GM12878 (cell line): ENCODE results near the gene UQCRQ. TPM values are rescaled to one million over a fixed set of nuclear protein-coding genes. Genes with fewer than 3 reads are reported as not detected.

Source experiments
- ATAC-seq: fragments of 200-7000 bp; cut with Tn5 transposase; 3 replicates; pipeline ENCODE4 v1.9.1; 2020; ENCODE audit warnings: mild to moderate bottlenecking, moderate library complexity
- BruUV-seq: library from RNA; stranded (reverse); fragments of 400-500 nt; replicated peaks from 2 replicates; lab custom pipeline; 2021; lab: Mats Ljungman, UMichigan
- CTCF ChIA-PET: fragments of 300-600 bp; sonication (Branson Sonifier 250); formaldehyde crosslinking; extraction: SDS; loops from one replicate; lab custom pipeline; 2021; ENCODE audit warnings: inconsistent platforms; lab: Yijun Ruan, JAX
- POLR2A ChIA-PET: fragments of 350-600 bp; formaldehyde crosslinking; extraction: SDS; loops from one replicate; lab custom pipeline; 2021; ENCODE audit warnings: inconsistent platforms; lab: Charles Lee
- RAD21 ChIA-PET: fragments of 300-600 bp; sonication (Branson Sonifier 250); formaldehyde crosslinking; loops from one replicate; lab custom pipeline; 2023; ENCODE audit warnings: antibody characterized with exemption; ENCODE audit not compliant: unreplicated experiment; lab: Charles Lee
- SMC1A ChIA-PET: fragments of 300-600 bp; sonication (Branson Sonifier 250); formaldehyde crosslinking; loops from one replicate; lab custom pipeline; 2023; ENCODE audit not compliant: unreplicated experiment, uncharacterized antibody; lab: Charles Lee
- DNase-seq: peaks from one replicate; pipeline ENCODE4 v3.0.0-alpha.2; 2011; ENCODE audit warnings: low read depth, low spot score
- FAIRE-seq: peaks from 3 replicates; lab custom pipeline; 2011; peaks lifted over from hg19 to GRCh38; lab: Jason Lieb, UNC
- H2AFZ ChIP-seq: 2 replicates; pipeline ENCODE4 v1.6.0; 2011; ENCODE audit warnings: low read depth, low read length, control low read depth; ENCODE audit not compliant: control insufficient read depth
- H3K27ac ChIP-seq: 2 replicates; pipeline ENCODE4 v1.5.1; 2011; ENCODE audit warnings: control low read depth; ENCODE audit not compliant: control insufficient read depth, insufficient read depth
- H3K27me3 ChIP-seq, 2 experiments: replicated peaks in 1 of 2; 2 replicates each; pipeline versions ENCODE4 v1.6.0 to v1.6.1; 2011; ENCODE audit warnings: low read length in 1 of 2; ENCODE audit not compliant: control insufficient read depth in 2 of 2, insufficient read depth in 2 of 2
- H3K36me3 ChIP-seq, 2 experiments: 2 replicates each; pipeline ENCODE4 v1.5.1; 2011; ENCODE audit warnings: low read length in 1 of 2; ENCODE audit not compliant: control insufficient read depth in 2 of 2, insufficient read depth in 2 of 2
- H3K4me1 ChIP-seq: 2 replicates; pipeline ENCODE4 v1.6.1; 2011; ENCODE audit warnings: mild to moderate bottlenecking, low read length, moderate library complexity, mixed read lengths; ENCODE audit not compliant: control insufficient read depth, insufficient read depth
- H3K4me2 ChIP-seq: 2 replicates; pipeline ENCODE4 v1.6.0; 2011; ENCODE audit warnings: control low read depth; ENCODE audit not compliant: control insufficient read depth, insufficient read depth
- H3K4me3 ChIP-seq: fragments of 200-600 bp; sonication (generic); 2 replicates; pipeline ENCODE4 v1.5.1; 2016
- H3K79me2 ChIP-seq: 2 replicates; pipeline ENCODE4 v1.6.0; 2011; ENCODE audit warnings: low read length; ENCODE audit not compliant: control insufficient read depth, insufficient read depth
- H3K9ac ChIP-seq: 2 replicates; pipeline ENCODE4 v1.8.0; 2011; ENCODE audit warnings: low read length, control low read depth, mixed read lengths; ENCODE audit not compliant: control insufficient read depth, insufficient read depth
- H3K9me3 ChIP-seq: replicated peaks from 3 replicates; pipeline ENCODE4 v1.5.1; 2011; ENCODE audit warnings: mild to moderate bottlenecking, low read length; ENCODE audit not compliant: control insufficient read depth, insufficient read depth
- H4K20me1 ChIP-seq: 2 replicates; pipeline ENCODE4 v1.6.0; 2011; ENCODE audit not compliant: control insufficient read depth, insufficient read depth
- ATF7 ChIP-seq: fragments of 450-650 bp; IDR thresholded peaks from 2 replicates; pipeline ENCODE4 v1.6.1; 2016; ENCODE audit warnings: low read depth, mild to moderate bottlenecking
- CHD4 ChIP-seq: fragments of 200-600 bp; sonication (generic); IDR thresholded peaks from 2 replicates; pipeline ENCODE4 v1.6.1; 2016; ENCODE audit warnings: mild to moderate bottlenecking
- FOS ChIP-seq: IDR thresholded peaks from 3 replicates; pipeline ENCODE4 v1.6.1; 2011; ENCODE audit warnings: borderline replicate concordance; ENCODE audit not compliant: insufficient read length; ENCODE audit errors: extremely low read depth
- GATAD2B ChIP-seq: fragments of 450-650 bp; conservative IDR thresholded peaks from 2 replicates; pipeline ENCODE4 v1.6.1; 2017; ENCODE audit warnings: low read depth, mild to moderate bottlenecking, moderate library complexity
- NFYB ChIP-seq: IDR thresholded peaks from 2 replicates; pipeline ENCODE4 v1.6.1; 2011; ENCODE audit warnings: low read depth, mild to moderate bottlenecking, low read length, improper control_type of control experiment, moderate library complexity; ENCODE audit not compliant: insufficient read depth
- PRDM15 ChIP-seq: fragments of 450-650 bp; formaldehyde crosslinking; IDR thresholded peaks from 2 replicates; pipeline ENCODE4 v1.4.0; 2020; ENCODE audit warnings: mild to moderate bottlenecking, moderate library complexity
- SIN3A ChIP-seq: IDR thresholded peaks from 2 replicates; pipeline ENCODE4 v1.6.1; 2012; ENCODE audit warnings: low read depth, low read length, improper control_type of control experiment
- SMAD1 ChIP-seq: fragments of 450-650 bp; IDR thresholded peaks from 2 replicates; pipeline ENCODE4 v1.6.1; 2018; ENCODE audit warnings: mild to moderate bottlenecking, low read depth; ENCODE audit not compliant: partially characterized antibody
- SREBF2 ChIP-seq: IDR thresholded peaks from 2 replicates; pipeline ENCODE4 v1.6.1; 2012; ENCODE audit warnings: mild to moderate bottlenecking, low read length
- YY1 ChIP-seq: IDR thresholded peaks from 2 replicates; pipeline ENCODE4 v1.6.1; 2011; ENCODE audit warnings: low read depth, mild to moderate bottlenecking, low read length
- ZBTB33 ChIP-seq: fragments of 450-650 bp; IDR thresholded peaks from 2 replicates; pipeline ENCODE4 v1.6.1; 2017; ENCODE audit warnings: mild to moderate bottlenecking
- ZBTB4 ChIP-seq: fragments of 450-650 bp; formaldehyde crosslinking; IDR thresholded peaks from 2 replicates; pipeline ENCODE4 v1.4.0; 2022; ENCODE audit warnings: mild to moderate bottlenecking, moderate library complexity
- ZNF24 ChIP-seq: fragments of 450-650 bp; IDR thresholded peaks from 2 replicates; pipeline ENCODE4 v1.6.1; 2017; ENCODE audit warnings: antibody characterized with exemption, mild to moderate bottlenecking
- WGBS: methylation state at CpG from one replicate; pipeline ENCODE4 v1.1.6; 2016; ENCODE audit warnings: low lambda C conversion rate; ENCODE audit not compliant: insufficient replicate concordance, insufficient coverage; ENCODE audit errors: missing lambda C conversion rate; 5-methylcytosine and 5-hydroxymethylcytosine counted together
- in situ Hi-C: fragments of 300-500 bp; cut with MboI; formaldehyde crosslinking; loops from 9 replicates; pipeline ENCODE4 v1.14.3; 2018; ENCODE audit warnings: mixed read lengths
- intact Hi-C: fragments of 100-400 bp; cut with micrococcal nuclease; formaldehyde crosslinking; loops from one replicate; pipeline ENCODE4 v1.14.2; 2022; ENCODE audit not compliant: unreplicated experiment
- polyA plus RNA-seq, 11 experiments: library from polyadenylated mRNA; depleted of rRNA in 4 of 11; unstranded in 6 of 11; stranded (reverse) in 5 of 11; fragments of >200 nt; fragmentation: Nextera tagmentation in 4 of 11; fragmentation: Illumina TruSeq in 1 of 11; extraction: Ambion mirVana in 4 of 11; extraction: Trizol in 1 of 11; gene quantifications; 1 replicate in 1 of 11; 2 replicates in 10 of 11; pipeline versions ENCODE4 v1.2.1 to v1.2.3, GENCODE V29; 2011 to 2016; ENCODE audit warnings: inconsistent platforms in 2 of 11, missing spikeins in 2 of 11, low read depth in 1 of 11
- total RNA-seq, 4 experiments: library from RNA; depleted of rRNA in 3 of 4; stranded (reverse); fragments of >200 nt in 3 of 4; fragmentation: Illumina TruSeq in 1 of 4; extraction: Trizol in 1 of 4; gene quantifications; 2 replicates each; pipeline versions ENCODE4 v1.2.1 to v1.2.3, GENCODE V29; 2013 to 2021

UQCRQ gene
- total and polyA plus RNA-seq, 10 of the 15 experiments (the other 5 are each of a cell fraction or from before 2014, with no cell fraction given): 121 to 1,579 (median 408) TPM

DNA sequence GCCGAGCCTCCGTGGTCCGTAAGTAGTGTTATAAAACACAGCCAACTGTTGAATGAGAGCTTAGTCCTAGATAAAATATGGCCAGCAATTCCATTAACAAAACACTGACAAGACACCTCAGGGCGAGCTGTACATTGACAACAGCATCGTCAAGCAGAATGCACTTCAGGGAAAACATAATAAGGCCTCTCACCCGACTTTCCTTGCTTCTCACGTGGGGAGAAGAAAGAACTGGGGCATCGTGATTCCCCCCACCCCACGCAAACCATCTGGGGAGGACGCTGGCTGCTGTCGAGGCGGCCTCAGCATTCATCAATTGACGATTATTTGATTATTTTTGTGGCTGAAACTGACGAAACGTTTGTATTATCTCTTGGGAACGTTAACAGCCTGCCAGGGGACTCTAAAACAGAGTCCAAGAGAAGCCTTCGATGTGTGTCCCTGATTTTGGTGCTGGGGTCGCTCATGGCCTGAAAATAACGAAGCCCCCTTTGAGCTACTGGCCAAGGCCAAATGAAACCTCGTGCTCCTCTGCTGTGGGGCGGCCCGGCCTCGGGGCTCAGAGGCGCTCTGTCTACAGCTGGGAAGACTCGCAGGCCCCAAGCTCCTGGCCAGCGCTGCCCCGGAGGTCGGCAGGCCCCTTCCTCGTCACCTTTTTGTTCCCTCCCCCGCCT lies 637 bp upstream of the UQCRQ start:
- Histone ChIP-seq H3K27me3 (no peaks in the 10 kb centered on the region), H3K9me3 (no peaks in the 10 kb centered on the region), H3K4me2 (peak overlapping the region; percentile 78), H4K20me1 (no peaks in the 10 kb centered on the region), H2AFZ (peak overlapping the region; percentile 82), H3K79me2 (peaks cover 19% of the 10 kb centered on the region), H3K9ac (peak overlapping the region; percentile 92), H3K27ac (peak overlapping the region; percentile 78), H3K36me3 (peaks cover 1 to 12% of the 10 kb centered on the region in 2 experiments; a peak in 2 of 4 replicates), H3K4me3 (peak overlapping the region; percentile 85), H3K4me1 (peaks cover 3% of the 10 kb centered on the region)
- ChIA-PET RAD21 (interaction anchor here (0.6 to 1.5 kb wide), 7 partner anchors 17 to 479 kb away, joined by 3 to 6 read pairs (median 3); no protein-coding TSS in a partner anchor), CTCF (interaction anchor here (0.7 to 7.2 kb wide), 11 partner anchors 18 to 686 kb away, joined by 3 to 46 read pairs (median 3); partner anchors contain the start of gene SHROOM1), POLR2A (interaction anchor here (0.6 to 0.9 kb wide), 2 partner anchors 35 to 128 kb away, joined by 3 read pairs; partner anchors contain the start of gene SHROOM1), SMC1A (interaction anchor here (0.5 to 2.1 kb wide), 13 partner anchors 17 to 450 kb away, joined by 3 to 7 read pairs (median 4); partner anchors contain the start of gene SHROOM1)
- TSS peak; percentile 93 for BruUV-seq
- intact Hi-C loops: loop anchor here (2.0 to 5.0 kb wide), 2 partner anchors 35 to 204 kb away; partner anchors contain the start of gene SHROOM1
- in situ Hi-C loops: no loop called here
- DNase-seq (no peak), ATAC-seq (peak; percentile 60), FAIRE-seq (no peak)
- WGBS: 44% methylated on average over 30 of the region's 30 CpGs
- TF ChIP-seq SMAD1 (no peak), YY1 (no peak), ZBTB4 (CRISPR knock-in tag) (no peak), SIN3A (no peak), SREBF2 (no peak), GATAD2B (peak; percentile 55; the same call in 1 of the 2 replicates), ZBTB33 (0 out of 2 replicates have a peak, but pooled peaks have one; percentile 26), ATF7 (no peak), PRDM15 (CRISPR knock-in tag) (no peak), ZNF24 (no peak), FOS (no peak), NFYB (no peak), CHD4 (no peak)
